Liver (tissue), 9 donors: ENCODE results near the gene TAGLN. TPM values are rescaled to one million over a fixed set of nuclear protein-coding genes. Genes with fewer than 3 reads are reported as not detected.

Experiments used
- DNase-seq: peaks from one replicate; pipeline ENCODE4 v3.0.0-alpha.2; 2017; ENCODE audit warnings: low spot score
- H3K27ac ChIP-seq, 2 donors: one replicate each; pipeline ENCODE4 v1.7.0; 2013; ENCODE audit warnings: inconsistent platforms in 2 of 2, low read length in 2 of 2, control low read depth in 1 of 2, low read depth in 1 of 2, mild to moderate bottlenecking in 1 of 2
- H3K27me3 ChIP-seq, 4 donors: one replicate each; pipeline versions ENCODE4 v1.6.1 to v1.7.0; 2013; ENCODE audit warnings: low read length in 3 of 4, inconsistent platforms in 1 of 4, mild to moderate bottlenecking in 1 of 4, moderate library complexity in 1 of 4; ENCODE audit not compliant: control insufficient read depth in 4 of 4, insufficient read depth in 4 of 4
- H3K36me3 ChIP-seq, 4 donors: one replicate each; pipeline versions ENCODE4 v1.6.1 to v1.7.0; 2013; ENCODE audit warnings: low read length in 3 of 4, mild to moderate bottlenecking in 3 of 4, low read depth in 1 of 4, moderate library complexity in 1 of 4; ENCODE audit not compliant: control insufficient read depth in 4 of 4, insufficient read depth in 3 of 4
- H3K4me1 ChIP-seq, 4 donors: one replicate each; pipeline versions ENCODE4 v1.6.1 to v1.7.0; 2013; ENCODE audit warnings: low read length in 3 of 4, mild to moderate bottlenecking in 3 of 4, moderate library complexity in 1 of 4; ENCODE audit not compliant: control insufficient read depth in 4 of 4, insufficient read depth in 4 of 4
- H3K4me3 ChIP-seq, 3 donors: one replicate each; pipeline versions ENCODE4 v1.6.1 to v1.7.0; 2013; ENCODE audit warnings: low read length in 3 of 3, control low read depth in 1 of 3, low read depth in 1 of 3, mild to moderate bottlenecking in 1 of 3
- H3K9ac ChIP-seq, 2 donors: one replicate each; pipeline ENCODE4 v1.7.0; 2013; ENCODE audit warnings: low read length in 2 of 2, mild to moderate bottlenecking in 2 of 2, moderate library complexity in 2 of 2, control low read depth in 1 of 2, low read depth in 1 of 2
- H3K9me3 ChIP-seq, 4 donors: one replicate each; pipeline versions ENCODE4 v1.6.1 to v1.7.0; 2013; ENCODE audit warnings: low read length in 3 of 4; ENCODE audit not compliant: control insufficient read depth in 4 of 4
- ATF3 ChIP-seq: IDR thresholded peaks from 2 replicates; pipeline ENCODE4 v1.6.1; 2016; ENCODE audit warnings: antibody characterized with exemption
- CTCF ChIP-seq: fragments of 150-350 bp; IDR thresholded peaks from 2 replicates; pipeline ENCODE4 v1.5.1; 2017; ENCODE audit warnings: improper control_type of control experiment, low read depth, low read length; ENCODE audit not compliant: missing input control
- EGR1 ChIP-seq, 2 donors: IDR thresholded peaks; 2 replicates each; pipeline ENCODE4 v1.6.1; 2016 to 2018; ENCODE audit warnings: antibody characterized with exemption in 2 of 2, low read depth in 2 of 2
- FOXA1 ChIP-seq: IDR thresholded peaks from 2 replicates; pipeline ENCODE4 v1.6.1; 2016; ENCODE audit warnings: antibody characterized with exemption
- FOXA2 ChIP-seq: IDR thresholded peaks from 2 replicates; pipeline ENCODE4 v1.6.1; 2016; ENCODE audit warnings: antibody characterized with exemption
- GABPA ChIP-seq, 2 donors: IDR thresholded peaks in 1 of 2; conservative IDR thresholded peaks in 1 of 2; 2 replicates each; pipeline ENCODE4 v1.6.1; 2016; ENCODE audit warnings: antibody characterized with exemption in 2 of 2, mild to moderate bottlenecking in 1 of 2, moderate library complexity in 1 of 2
- HNF4A ChIP-seq, 2 donors: conservative IDR thresholded peaks; 2 replicates each; pipeline ENCODE4 v1.6.1; 2016; ENCODE audit warnings: antibody characterized with exemption in 2 of 2, mild to moderate bottlenecking in 2 of 2
- HNF4G ChIP-seq: IDR thresholded peaks from 2 replicates; pipeline ENCODE4 v1.6.1; 2016; ENCODE audit warnings: antibody characterized with exemption
- JUND ChIP-seq, 2 donors: IDR thresholded peaks; 2 replicates each; pipeline ENCODE4 v1.6.1; 2016; ENCODE audit warnings: antibody characterized with exemption in 2 of 2
- MAX ChIP-seq: IDR thresholded peaks from 2 replicates; pipeline ENCODE4 v1.6.1; 2016; ENCODE audit warnings: antibody characterized with exemption
- NR2F2 ChIP-seq: IDR thresholded peaks from 2 replicates; pipeline ENCODE4 v1.6.1; 2016; ENCODE audit warnings: antibody characterized with exemption
- RAD21 ChIP-seq, 2 donors: IDR thresholded peaks; 2 replicates each; pipeline ENCODE4 v1.6.1; 2016; ENCODE audit warnings: antibody characterized with exemption in 2 of 2, mild to moderate bottlenecking in 2 of 2
- REST ChIP-seq: IDR thresholded peaks from 2 replicates; pipeline ENCODE4 v1.6.1; 2016; ENCODE audit warnings: antibody characterized with exemption, mild to moderate bottlenecking
- RXRA ChIP-seq, 2 donors: IDR thresholded peaks; 2 replicates each; pipeline ENCODE4 v1.6.1; 2017 to 2018; ENCODE audit warnings: antibody characterized with exemption in 2 of 2, mild to moderate bottlenecking in 1 of 2
- TAF1 ChIP-seq: conservative IDR thresholded peaks from 2 replicates; pipeline ENCODE4 v1.6.1; 2016; ENCODE audit warnings: antibody characterized with exemption, mild to moderate bottlenecking
- YY1 ChIP-seq: IDR thresholded peaks from 2 replicates; pipeline ENCODE4 v1.6.1; 2016; ENCODE audit warnings: antibody characterized with exemption, mild to moderate bottlenecking
- ZBTB33 ChIP-seq: IDR thresholded peaks from 2 replicates; pipeline ENCODE4 v1.6.1; 2016; ENCODE audit warnings: antibody characterized with exemption
- WGBS: extraction: QIAGEN DNeasy Blood & Tissue Kit; methylation state at CpG from one replicate; pipeline ENCODE4 v1.1.7; 2013; 5-methylcytosine and 5-hydroxymethylcytosine counted together
- polyA plus RNA-seq, 2 donors: library from polyadenylated mRNA; stranded (reverse) in 1 of 2; unstranded in 1 of 2; fragments of 200-250 nt in 1 of 2; fragments of >200 nt in 1 of 2; fragmentation: Nextera tagmentation in 1 of 2; extraction: Ambion mirVana in 1 of 2; gene quantifications; one replicate each; pipeline versions ENCODE4 v1.2.1 to v1.2.3, GENCODE V29; 2013 to 2015
- total RNA-seq, 2 donors: library from RNA; depleted of rRNA; stranded (reverse); fragments of >200 nt; gene quantifications; one replicate each; pipeline ENCODE4 v1.2.3, GENCODE V29; 2014
- donor health status: healthy.
- donor health status: healthy.
- donor health status: healthy.
- donor health status: healthy.
- donor health status: healthy.

Gene TAGLN
- total and polyA plus RNA-seq, 4 donors: 7.4 to 309 (median 96.2) TPM

GRCh38 chr11:117210620-117211019 lies 11.4 kb downstream of the TAGLN start:
- H3K27ac ChIP-seq: no peak overlapping the region
- no peaks in the 10 kb centered on the region for H3K27me3 ChIP-seq
- no peak overlapping the region for H3K4me3 ChIP-seq
- peaks cover 2 to 29% (median 16%) of the 10 kb centered on the region in 4 donors for H3K36me3 ChIP-seq
- H3K9me3 ChIP-seq: no peaks in the 10 kb centered on the region
- no peak overlapping the region for H3K9ac ChIP-seq
- no peak for DNase-seq
- TF ChIP-seq GABPA (IDR thresholded peaks at IDR 0.05 in 1 of 2, conservative IDR thresholded peaks at IDR 0.05 in 1 of 2): no peak
- no peak for TF ChIP-seq TAF1
- TF ChIP-seq ZBTB33: no peak
- no peak for TF ChIP-seq HNF4G
- no peak for TF ChIP-seq FOXA2
- TF ChIP-seq RXRA (IDR thresholded peaks at IDR 0.05): no peak
- TF ChIP-seq EGR1 (IDR thresholded peaks at IDR 0.05; ENCODE audit: low read depth in 2 of 2): no peak
- no peak for TF ChIP-seq RAD21 (IDR thresholded peaks at IDR 0.05)
- no peak for TF ChIP-seq REST
- no peak for TF ChIP-seq ATF3
- TF ChIP-seq NR2F2: no peak
- no peak for TF ChIP-seq MAX
- TF ChIP-seq YY1: no peak
- no peak for TF ChIP-seq JUND (IDR thresholded peaks at IDR 0.05)
- no peak for TF ChIP-seq FOXA1
- TF ChIP-seq CTCF: no peak
- no peak for TF ChIP-seq HNF4A (conservative IDR thresholded peaks at IDR 0.05)
- WGBS: over 99% methylated on average over 3 of the region's 3 CpGs
- no peaks in the 10 kb centered on the region for H3K4me1 ChIP-seq
